Stimulated activated CD4-positive, alpha-beta T cell treated with anti-CD3 and anti-CD28 coated beads, Interleukin-12 subunit alpha, Interleukin-12 subunit beta, amount 100 ng/mL, for 4 hours (primary cell): ENCODE results near the gene OPN3.
"Not testable (repeated sequence)": the region's sequence is repeated elsewhere in the genome, so short reads cannot be mapped to it uniquely, and the experiment has no call there.

Experiments used
- DNase-seq: peaks from one replicate; pipeline ENCODE4 v3.0.0-alpha.2; 2020

Gene OPN3

DNA sequence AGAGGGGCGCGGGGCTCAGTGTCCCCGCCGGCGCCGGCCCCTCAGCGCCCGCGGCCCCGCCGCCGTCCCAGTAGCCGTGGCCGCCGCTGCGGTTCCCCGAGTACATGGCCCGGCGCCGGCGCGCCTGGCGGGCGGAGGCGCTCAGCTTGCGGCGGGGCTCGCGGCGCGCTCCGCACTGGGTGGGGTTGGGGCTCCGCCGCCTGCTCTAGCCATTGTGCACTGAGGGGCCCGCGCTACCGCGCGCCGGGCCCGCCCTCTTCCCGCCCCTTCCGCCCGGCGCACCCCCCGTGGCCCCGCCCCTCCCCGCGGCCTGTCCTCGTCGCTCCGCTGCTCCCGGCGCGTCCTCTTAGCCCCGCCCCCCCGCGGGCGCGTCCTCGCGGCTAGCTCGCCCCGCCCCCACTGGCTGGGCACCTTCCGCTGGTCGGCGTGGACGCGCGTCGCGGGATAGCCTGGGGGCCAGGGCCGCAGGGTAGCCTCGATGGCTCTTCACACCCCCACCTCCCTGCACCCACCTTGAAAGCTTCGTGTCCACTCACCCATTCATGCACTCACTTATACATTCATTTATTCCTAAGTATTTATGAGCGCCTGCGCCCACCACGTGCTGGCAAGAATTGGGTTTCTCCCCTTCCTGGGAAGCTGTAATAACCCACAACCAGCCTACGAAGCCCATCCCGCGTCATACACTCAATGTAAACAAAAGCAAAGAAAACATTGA lies at the start of gene OPN3, which contains the start of gene CHML:
Gene OPN3 (minus strand): TSS at position 221 of the 718 bp plus-strand sequence. CDS start 115 bp downstream, at position 106.
Gene CHML (minus strand): TSS at position 221 of the 718 bp plus-strand sequence. CDS start 4,603 bp downstream, outside the sequence.
- DNase-seq: peak; percentile 95

GRCh38 chr1:241688940-241689368 lies 48.8 kb upstream of the OPN3 start:
- no peak for DNase-seq

DNA sequence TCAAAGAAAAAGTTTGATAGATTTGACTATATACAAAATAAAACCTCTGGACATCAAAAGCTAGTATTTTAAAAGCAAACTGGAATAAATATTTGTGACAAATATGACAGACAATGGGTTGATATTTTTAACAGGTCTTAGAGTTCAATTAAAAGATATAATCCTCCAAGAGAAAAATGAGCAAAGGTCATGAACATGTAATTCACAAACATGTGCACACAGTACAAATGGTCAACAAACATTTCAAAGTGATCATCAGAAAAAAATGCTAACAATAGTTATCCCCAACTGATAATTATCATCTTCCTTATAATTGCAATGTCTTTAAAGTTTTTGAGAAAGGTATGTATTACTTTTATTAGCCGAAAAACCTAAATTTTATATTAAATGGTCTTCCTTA lies 43.9 kb upstream of the OPN3 start:
- no peak for DNase-seq

GRCh38 chr1:241682921-241683320 lies 42.8 kb upstream of the OPN3 start:
- DNase-seq: no peak

- not testable (repeated sequence) for DNase-seq
These were observed 41.8 kb upstream of the OPN3 start for GRCh38 chr1:241681861-241682448.

DNA sequence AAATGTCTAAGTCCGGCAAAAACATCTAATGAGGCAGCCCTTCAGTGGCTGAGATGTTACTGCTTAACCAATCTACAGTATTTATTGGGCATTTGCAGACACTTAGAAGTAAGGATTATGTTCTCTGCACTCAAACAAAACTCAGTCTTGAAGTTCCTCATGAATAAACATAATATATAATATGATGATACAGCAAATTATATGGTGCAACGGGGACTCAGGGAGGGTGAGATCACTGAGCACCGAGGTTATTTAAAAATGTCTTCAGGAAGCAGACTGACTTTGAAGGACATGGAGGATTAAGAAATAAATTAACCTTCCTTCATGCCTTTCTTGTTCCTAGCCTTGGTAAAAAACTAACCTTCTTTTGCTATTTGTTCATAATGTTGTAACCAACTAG lies 39.8 kb upstream of the OPN3 start:
- no peak for DNase-seq

GRCh38 chr1:241679404-241679803 lies 39.2 kb upstream of the OPN3 start:
- no peak for DNase-seq

- DNase-seq: no peak
These were observed 38.4 kb upstream of the OPN3 start for GRCh38 chr1:241678536-241678935.

GRCh38 chr1:241677201-241677600 lies 37.0 kb upstream of the OPN3 start:
- no peak for DNase-seq

GRCh38 chr1:241675983-241676382 lies 35.8 kb upstream of the OPN3 start:
- peak; percentile 10 for DNase-seq

DNA sequence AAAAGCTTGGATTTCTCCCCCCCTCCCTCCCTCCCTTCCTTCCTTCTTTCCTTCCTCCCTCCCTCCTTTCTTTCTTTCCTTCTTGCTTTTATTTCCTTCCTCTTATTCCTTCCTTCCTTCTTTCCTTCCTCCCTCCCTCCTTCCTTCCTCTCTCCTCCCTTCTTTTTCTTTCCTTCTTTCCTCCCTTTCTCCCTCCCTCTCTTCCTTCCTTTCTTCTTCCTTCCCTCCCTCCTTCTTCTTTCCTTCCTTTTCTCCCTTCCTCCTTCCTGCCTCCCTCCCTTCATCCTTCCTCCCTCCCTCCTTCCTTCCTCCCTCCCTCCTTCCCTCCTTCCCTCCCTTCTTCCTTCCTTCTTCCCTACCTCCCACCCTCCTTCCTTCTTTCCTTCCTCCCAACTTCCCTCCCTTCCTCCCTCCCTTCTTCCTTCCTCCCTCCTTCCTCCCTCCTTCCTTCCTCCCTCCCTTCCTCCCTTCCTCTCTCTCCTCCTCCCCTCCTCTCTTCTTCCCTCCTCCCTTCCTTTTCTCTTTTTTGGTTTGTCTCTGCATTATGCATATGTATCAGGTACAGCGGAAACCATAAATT lies 34.7 kb upstream of the OPN3 start:
- DNase-seq: no peak

GRCh38 chr1:241672301-241672700 lies 32.1 kb upstream of the OPN3 start:
- no peak for DNase-seq

- DNase-seq: no peak
These were observed 26.2 kb upstream of the OPN3 start for GRCh38 chr1:241666419-241666818.

DNA sequence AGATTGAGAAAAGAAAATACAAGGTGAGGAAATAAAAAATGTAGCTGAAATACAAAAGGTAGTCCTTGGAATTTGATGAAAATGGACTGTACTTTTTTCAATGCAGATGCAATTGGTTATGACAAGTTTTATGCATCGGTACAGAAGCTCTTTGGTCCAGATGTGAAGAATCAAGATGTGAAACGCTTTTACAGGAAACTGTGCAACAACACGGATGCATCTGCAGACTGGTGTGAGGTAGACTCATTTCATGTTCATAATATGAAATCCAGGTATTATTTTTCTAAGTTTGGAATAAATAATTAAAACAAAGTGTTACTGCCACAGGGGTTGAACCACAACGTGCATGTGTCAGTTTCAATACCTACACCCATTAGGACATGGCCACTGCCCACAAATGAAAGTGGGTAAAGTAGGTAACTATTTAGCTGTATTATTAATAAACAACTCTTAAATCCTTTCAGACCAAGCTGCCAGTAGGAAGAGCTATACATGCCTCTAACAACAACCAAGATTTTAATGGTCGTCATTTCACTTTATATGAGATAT lies 20.3 kb upstream of the OPN3 start:
- no peak for DNase-seq

DNA sequence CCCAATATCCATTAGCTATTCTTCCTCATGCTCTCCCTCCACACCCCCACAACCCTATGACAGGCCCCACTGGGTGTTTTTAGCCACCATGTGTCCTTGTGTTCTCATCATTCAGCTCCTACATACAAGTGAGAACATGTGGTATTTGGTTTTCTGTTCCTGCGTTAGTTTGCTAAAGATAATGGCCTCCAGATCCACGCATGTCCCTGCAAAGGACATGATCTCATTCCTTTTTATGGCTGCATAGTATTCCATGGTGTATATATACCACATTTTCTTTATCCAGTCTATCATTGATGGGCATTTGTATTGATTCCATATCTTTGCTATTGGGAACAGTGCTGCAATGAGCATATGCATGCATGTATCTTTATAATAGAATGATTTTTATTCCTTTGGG lies 18.8 kb upstream of the OPN3 start:
- not testable (repeated sequence) for DNase-seq

- no peak for DNase-seq
These were observed 18.1 kb upstream of the OPN3 start for GRCh38 chr1:241658081-241658793.

DNA sequence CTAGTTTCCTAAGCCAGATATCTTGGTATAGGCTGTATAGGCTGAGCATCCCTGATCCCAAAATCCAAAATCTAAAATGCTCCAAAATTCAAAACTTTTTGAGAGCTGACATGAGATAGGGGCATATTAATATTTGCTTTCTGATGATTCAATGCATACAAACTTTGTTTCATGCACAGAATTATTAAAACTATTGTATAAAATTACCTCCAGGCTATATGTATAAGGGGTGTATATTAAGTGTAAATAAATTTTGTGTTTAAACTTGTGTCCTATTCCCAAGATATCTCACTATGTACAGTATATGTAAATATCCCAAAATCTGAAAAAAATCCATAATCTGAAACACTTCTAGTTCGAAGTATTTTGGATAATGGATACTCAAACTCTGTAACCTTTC lies 14.5 kb upstream of the OPN3 start:
- DNase-seq: no peak

DNA sequence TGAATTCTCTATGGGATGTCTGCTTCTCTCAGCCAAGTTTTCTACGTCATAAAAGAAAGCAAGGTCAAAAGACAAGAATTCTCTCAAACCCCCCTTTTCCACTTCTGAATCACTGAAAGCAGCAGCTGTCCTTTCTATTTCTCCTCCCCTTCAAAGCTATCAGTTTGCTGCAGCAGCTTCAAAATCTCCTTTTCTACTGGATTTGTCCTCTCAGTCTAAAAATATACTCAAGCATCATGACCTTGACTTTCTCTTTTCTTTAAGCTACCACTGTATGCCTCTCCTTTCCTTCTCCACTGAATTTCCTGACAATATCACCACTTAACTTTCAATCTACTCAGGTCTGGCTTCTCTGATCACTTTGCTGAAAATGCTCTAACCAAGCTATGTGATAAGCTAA lies 13.8 kb upstream of the OPN3 start:
- no peak for DNase-seq

GRCh38 chr1:241652012-241652411 lies 11.8 kb upstream of the OPN3 start, which contains the start of gene WDR64:
Gene WDR64 (plus strand): TSS chr1:241652281. CDS start chr1:241652485, 204 bp downstream.
- DNase-seq: no peak

GRCh38 chr1:241648159-241648558 lies 8.0 kb upstream of the OPN3 start:
- DNase-seq: no peak

- no peak for DNase-seq
These were observed 7.5 kb upstream of the OPN3 start for GRCh38 chr1:241647658-241648057.

DNA sequence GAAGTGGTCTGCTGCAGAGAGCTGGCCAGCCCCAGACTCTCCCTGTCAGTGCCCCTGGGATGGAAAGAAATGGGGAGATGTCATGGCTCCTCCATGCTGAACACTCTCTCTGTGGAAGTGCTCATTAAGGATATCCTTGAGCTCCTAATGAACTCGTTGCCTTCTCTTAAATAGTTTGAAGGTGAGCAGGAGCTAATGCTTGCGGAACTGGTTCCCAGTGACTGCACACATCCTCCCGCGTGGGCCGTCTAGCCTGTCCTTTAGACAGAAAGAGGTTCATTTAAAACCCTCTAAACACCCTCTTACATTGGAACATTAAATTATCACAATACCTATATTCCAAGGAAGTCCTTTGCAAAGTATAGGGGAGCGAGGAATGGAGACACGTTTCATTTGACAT lies 6.0 kb upstream of the OPN3 start:
- DNase-seq: no peak

- DNase-seq: no peak
These were observed 5.0 kb upstream of the OPN3 start for GRCh38 chr1:241645199-241645598.
